ENCODE data around the gene RALA. TPM values are rescaled to one million over a fixed set of nuclear protein-coding genes. Genes with fewer than 3 reads are reported as not detected.

RALA gene
- total RNA-seq, 4 donors from 2014 or later = 16.2 to 20.5 (median 19.0) TPM

- 64 to 72% methylated on average over 3 of the region's 3 CpGs for WGBS, 2 donors
- H3K4me3 ChIP-seq (ENCODE audit: low read depth, poor library complexity, severe bottlenecking) = no peak overlapping the region
- intact Hi-C loops (cut with DNase I; ENCODE audit: low total_unique reads) = no loop called here
- no peak for TF ChIP-seq CTCF (IDR thresholded peaks at IDR 0.05)
- no peak for TF ChIP-seq POLR2A (IDR thresholded peaks at IDR 0.05)
- no peak for DNase-seq (ENCODE audit: low spot score in 2 of 2)
Measured at GRCh38 chr7:39696631-39697030, 73.3 kb downstream of the RALA start.

GRCh38 chr7:39697483-39697882, 74.1 kb downstream of the RALA start:
- TF ChIP-seq POLR2A (IDR thresholded peaks at IDR 0.05) (no peak), CTCF (IDR thresholded peaks at IDR 0.05) (no peak)
- 64 to 71% methylated on average over 1 of the region's 1 CpG for WGBS, 2 donors
- H3K4me3 ChIP-seq (ENCODE audit: low read depth, poor library complexity, severe bottlenecking) = no peak overlapping the region
- intact Hi-C loops (cut with DNase I; ENCODE audit: low total_unique reads) = no loop called here
- DNase-seq (ENCODE audit: low spot score in 2 of 2) = no peak

GRCh38 chr7:39700165-39700564, 76.8 kb downstream of the RALA start:
- WGBS, 2 donors = 75 to 82% methylated on average over 2 of the region's 2 CpGs
- DNase-seq (ENCODE audit: low spot score in 2 of 2) = no peak
- intact Hi-C loops (cut with DNase I; ENCODE audit: low total_unique reads) = no loop called here
- H3K4me3 ChIP-seq (ENCODE audit: low read depth, poor library complexity, severe bottlenecking) = no peak overlapping the region
- no peak for TF ChIP-seq POLR2A (IDR thresholded peaks at IDR 0.05)
- no peak for TF ChIP-seq CTCF (IDR thresholded peaks at IDR 0.05)

- peak; percentile 55 to 88 for DNase-seq (ENCODE audit: low spot score in 2 of 2)
- 80 to 84% methylated on average over 8 of the region's 8 CpGs for WGBS, 2 donors
- TF ChIP-seq CTCF (IDR thresholded peaks at IDR 0.05) (no peak), POLR2A (IDR thresholded peaks at IDR 0.05) (no peak)
- intact Hi-C loops (cut with DNase I; ENCODE audit: low total_unique reads) = no loop called here
- no peak overlapping the region for H3K4me3 ChIP-seq (ENCODE audit: low read depth, poor library complexity, severe bottlenecking)
Measured at GRCh38 chr7:39700932-39701331, 77.6 kb downstream of the RALA start.

GRCh38 chr7:39702133-39702532, 78.8 kb downstream of the RALA start:
- TF ChIP-seq POLR2A (IDR thresholded peaks at IDR 0.05) (no peak), CTCF (IDR thresholded peaks at IDR 0.05) (no peak)
- intact Hi-C loops (cut with DNase I; ENCODE audit: low total_unique reads) = no loop called here
- WGBS, 2 donors = 70% methylated on average over 4 of the region's 4 CpGs
- no peak overlapping the region for H3K4me3 ChIP-seq (ENCODE audit: low read depth, poor library complexity, severe bottlenecking)
- DNase-seq (ENCODE audit: low spot score in 2 of 2) = no peak

GRCh38 chr7:39703144-39703543, 79.8 kb downstream of the RALA start:
- TF ChIP-seq CTCF (IDR thresholded peaks at IDR 0.05) (no peak), POLR2A (IDR thresholded peaks at IDR 0.05) (no peak)
- no peak overlapping the region for H3K4me3 ChIP-seq (ENCODE audit: low read depth, poor library complexity, severe bottlenecking)
- intact Hi-C loops (cut with DNase I; ENCODE audit: low total_unique reads) = no loop called here
- DNase-seq (ENCODE audit: low spot score in 2 of 2) = no peak
- WGBS, 2 donors = 66 to 67% methylated on average over 5 of the region's 5 CpGs

Data from lower leg skin (tissue), 4 donors.